ENCODE measurements around the gene SLC30A1.

SLC30A1 gene

GRCh38 chr1:211603191-211603701, 24.3 kb upstream of the SLC30A1 start:
- Histone ChIP-seq H3K36me3 (ENCODE audit: insufficient read depth, low read length) (no peaks in the 10 kb centered on the region), H3K4me2 (ENCODE audit: low read depth, low read length, poor library complexity, severe bottlenecking) (no peak overlapping the region), H3K9me2 (replicated peaks; ENCODE audit: low read depth, low read length) (no peaks in the 10 kb centered on the region), H3K9ac (ENCODE audit: low read depth, low read length, poor library complexity, severe bottlenecking) (no peak overlapping the region), H3K79me2 (ENCODE audit: insufficient read depth, low read length) (no peaks in the 10 kb centered on the region), H4K20me1 (ENCODE audit: insufficient read depth, low read length, poor library complexity, severe bottlenecking) (no peaks in the 10 kb centered on the region), H3K9me3 (ENCODE audit: insufficient read depth, low read depth, low read length) (no peaks in the 10 kb centered on the region), H3K4me1 (ENCODE audit: insufficient read depth, low read length, poor library complexity, severe bottlenecking) (peaks cover 4% of the 10 kb centered on the region), H3K27me3 (ENCODE audit: insufficient read depth, low read length, poor library complexity, severe bottlenecking) (no peaks in the 10 kb centered on the region), H2AFZ (ENCODE audit: low read length) (no peak overlapping the region), H3K4me3 (ENCODE audit: low read length, poor library complexity, severe bottlenecking) (no peak overlapping the region), H3F3A (ENCODE audit: low read depth) (no peaks in the 10 kb centered on the region; the same call in 1 of the 2 replicates)
- TF ChIP-seq, protein P1, sequence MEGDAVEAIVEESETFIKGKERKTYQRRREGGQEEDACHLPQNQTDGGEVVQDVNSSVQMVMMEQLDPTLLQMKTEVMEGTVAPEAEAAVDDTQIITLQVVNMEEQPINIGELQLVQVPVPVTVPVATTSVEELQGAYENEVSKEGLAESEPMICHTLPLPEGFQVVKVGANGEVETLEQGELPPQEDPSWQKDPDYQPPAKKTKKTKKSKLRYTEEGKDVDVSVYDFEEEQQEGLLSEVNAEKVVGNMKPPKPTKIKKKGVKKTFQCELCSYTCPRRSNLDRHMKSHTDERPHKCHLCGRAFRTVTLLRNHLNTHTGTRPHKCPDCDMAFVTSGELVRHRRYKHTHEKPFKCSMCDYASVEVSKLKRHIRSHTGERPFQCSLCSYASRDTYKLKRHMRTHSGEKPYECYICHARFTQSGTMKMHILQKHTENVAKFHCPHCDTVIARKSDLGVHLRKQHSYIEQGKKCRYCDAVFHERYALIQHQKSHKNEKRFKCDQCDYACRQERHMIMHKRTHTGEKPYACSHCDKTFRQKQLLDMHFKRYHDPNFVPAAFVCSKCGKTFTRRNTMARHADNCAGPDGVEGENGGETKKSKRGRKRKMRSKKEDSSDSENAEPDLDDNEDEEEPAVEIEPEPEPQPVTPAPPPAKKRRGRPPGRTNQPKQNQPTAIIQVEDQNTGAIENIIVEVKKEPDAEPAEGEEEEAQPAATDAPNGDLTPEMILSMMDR (conservative IDR thresholded peaks at IDR 0.05; ENCODE audit: low read length), result no peak
- no peak for TF ChIP-seq EZH2phosphoT487 (IDR thresholded peaks at IDR 0.05; ENCODE audit: borderline replicate concordance)

DNA sequence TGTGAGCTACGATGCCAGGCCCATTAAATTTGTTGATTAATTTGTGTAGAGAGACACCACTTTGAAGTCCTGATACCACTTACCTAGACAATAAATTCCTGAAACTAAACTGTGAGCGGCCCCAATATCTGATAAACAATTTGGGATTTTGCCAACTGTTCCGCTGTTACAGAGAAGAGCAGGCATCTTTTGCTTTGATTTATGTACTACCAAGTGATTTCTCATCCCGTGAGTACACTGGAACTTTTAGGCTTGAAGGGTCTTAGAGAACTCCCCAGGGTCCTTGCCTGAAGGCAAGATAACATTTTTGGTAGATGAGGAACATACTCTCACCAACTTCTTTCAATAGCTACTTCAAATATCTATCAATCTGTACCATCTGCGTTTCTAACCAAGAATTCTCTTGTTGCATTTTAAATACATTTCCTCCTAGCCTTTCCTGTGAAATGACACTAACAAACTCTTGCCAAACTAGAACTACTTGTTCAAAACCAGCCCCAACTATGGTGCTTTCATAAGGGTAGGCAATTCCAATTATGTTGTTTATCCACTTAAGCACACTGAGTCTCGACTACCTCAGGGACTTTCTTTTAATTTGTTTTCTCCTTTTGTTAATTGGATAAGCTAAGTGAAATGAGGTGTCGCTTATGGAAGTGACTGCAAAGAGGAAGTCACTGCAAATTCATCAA, 23.2 kb upstream of the SLC30A1 start:
- Histone ChIP-seq H3K9ac (ENCODE audit: low read depth, low read length, poor library complexity, severe bottlenecking) (no peak overlapping the region), H2AFZ (ENCODE audit: low read length) (no peak overlapping the region), H3K79me2 (ENCODE audit: insufficient read depth, low read length) (no peaks in the 10 kb centered on the region), H3K27me3 (ENCODE audit: insufficient read depth, low read length, poor library complexity, severe bottlenecking) (no peaks in the 10 kb centered on the region), H3K4me3 (ENCODE audit: low read length, poor library complexity, severe bottlenecking) (no peak overlapping the region), H3K9me2 (replicated peaks; ENCODE audit: low read depth, low read length) (no peaks in the 10 kb centered on the region), H3K36me3 (ENCODE audit: insufficient read depth, low read length) (no peaks in the 10 kb centered on the region), H3K4me1 (ENCODE audit: insufficient read depth, low read length, poor library complexity, severe bottlenecking) (peaks cover 14% of the 10 kb centered on the region), H3K4me2 (ENCODE audit: low read depth, low read length, poor library complexity, severe bottlenecking) (no peak overlapping the region), H3K9me3 (ENCODE audit: insufficient read depth, low read depth, low read length) (no peaks in the 10 kb centered on the region), H3F3A (ENCODE audit: low read depth) (no peaks in the 10 kb centered on the region; the same call in 1 of the 2 replicates), H4K20me1 (ENCODE audit: insufficient read depth, low read length, poor library complexity, severe bottlenecking) (no peaks in the 10 kb centered on the region)
- TF ChIP-seq EZH2phosphoT487 (IDR thresholded peaks at IDR 0.05; ENCODE audit: borderline replicate concordance), result no peak
- TF ChIP-seq, protein P1 (conservative IDR thresholded peaks at IDR 0.05; ENCODE audit: low read length), result no peak

- no peaks in the 10 kb centered on the region for H3K79me2 ChIP-seq (ENCODE audit: insufficient read depth, low read length)
- H2AFZ ChIP-seq (ENCODE audit: low read length), result no peak overlapping the region
- H3K4me2 ChIP-seq (ENCODE audit: low read depth, low read length, poor library complexity, severe bottlenecking), result no peak overlapping the region
- no peak overlapping the region for H3K9ac ChIP-seq (ENCODE audit: low read depth, low read length, poor library complexity, severe bottlenecking)
- no peaks in the 10 kb centered on the region for H3K27me3 ChIP-seq (ENCODE audit: insufficient read depth, low read length, poor library complexity, severe bottlenecking)
- H3K4me1 ChIP-seq (ENCODE audit: insufficient read depth, low read length, poor library complexity, severe bottlenecking), result peaks cover 15% of the 10 kb centered on the region
- H3K4me3 ChIP-seq (ENCODE audit: low read length, poor library complexity, severe bottlenecking), result no peak overlapping the region
- no peaks in the 10 kb centered on the region; the same call in 1 of the 2 replicates for H3F3A ChIP-seq (ENCODE audit: low read depth)
- no peaks in the 10 kb centered on the region for H4K20me1 ChIP-seq (ENCODE audit: insufficient read depth, low read length, poor library complexity, severe bottlenecking)
- H3K36me3 ChIP-seq (ENCODE audit: insufficient read depth, low read length), result no peaks in the 10 kb centered on the region
- TF ChIP-seq EZH2phosphoT487 (IDR thresholded peaks at IDR 0.05; ENCODE audit: borderline replicate concordance), result no peak
- TF ChIP-seq, protein P1 (conservative IDR thresholded peaks at IDR 0.05; ENCODE audit: low read length), result no peak
- no peaks in the 10 kb centered on the region for H3K9me2 ChIP-seq (replicated peaks; ENCODE audit: low read depth, low read length)
- H3K9me3 ChIP-seq (ENCODE audit: insufficient read depth, low read depth, low read length), result no peaks in the 10 kb centered on the region
Observed at GRCh38 chr1:211601159-211601558, 22.2 kb upstream of the SLC30A1 start.
